ENCODE measurements around the gene EIF6. TPM values are rescaled to one million over a fixed set of nuclear protein-coding genes. Genes with fewer than 3 reads are reported as not detected.

EIF6 gene
- polyA plus RNA-seq, 3 donors = 94.3 to 222 (median 190) TPM

GRCh38 chr20:35238735-35239134 lies 45.8 kb downstream of the EIF6 start:
- no peak for DNase-seq
- Histone ChIP-seq H3K36me3 (replicated peaks in 1 of 2; ENCODE audit: control insufficient read depth in 1 of 2, insufficient read depth in 2 of 2, low read length in 2 of 2) (peaks cover 0 to 5% of the 10 kb centered on the region in 2 donors), H3K4me3 (replicated peaks in 1 of 3; ENCODE audit: low read depth in 2 of 3, low read length in 3 of 3) (no peak overlapping the region), H3K4me1 (ENCODE audit: control insufficient read depth in 1 of 2, insufficient read depth in 2 of 2, low read length in 2 of 2) (peaks cover 13 to 19% of the 10 kb centered on the region in 2 donors), H3K79me2 (ENCODE audit: insufficient read depth, low read length) (no peaks in the 10 kb centered on the region), H3K27ac (ENCODE audit: low read depth in 1 of 2, low read length in 2 of 2) (no peak overlapping the region), H3K4me2 (replicated peaks; ENCODE audit: extremely low read depth, low read length, poor library complexity, severe bottlenecking) (no peak overlapping the region), H3K9me3 (replicated peaks in 1 of 2; ENCODE audit: control insufficient read depth in 1 of 2, insufficient read depth in 1 of 2, low read length in 2 of 2) (no peaks in the 10 kb centered on the region), H3K27me3 (ENCODE audit: control insufficient read depth in 2 of 2, insufficient read depth in 2 of 2, low read length in 2 of 2) (no peaks in the 10 kb centered on the region), H4K20me1 (ENCODE audit: insufficient read depth, low read length) (no peaks in the 10 kb centered on the region), H2AFZ (ENCODE audit: insufficient read depth, low read depth, low read length, poor library complexity, severe bottlenecking) (no peak overlapping the region), H3K9ac (ENCODE audit: insufficient read depth, low read length, poor library complexity, severe bottlenecking) (no peak overlapping the region)
- Mint-ChIP-seq H3K36me3 (peaks cover 20 to 21% of the 10 kb centered on the region in 2 donors), H3K4me3 (no peak overlapping the region), H3K4me1 (peaks cover 25% of the 10 kb centered on the region), H3K27me3 (ENCODE audit: low read depth in 3 of 3) (peaks cover 0 to 4% (median 0%) of the 10 kb centered on the region in 3 donors), H3K9me3 (peaks cover 0 to 6% (median 3%) of the 10 kb centered on the region in 7 donors), H3K27ac (peak overlapping the region in 2 of 7 donors; percentile 2 to 27)
- no peak for TF ChIP-seq CTCF (IDR thresholded peaks at IDR 0.05)
- intact Hi-C loops (cut with micrococcal nuclease) = no loop called here
- WGBS (ENCODE audit: insufficient coverage) = 10% methylated on average over 2 of the region's 5 CpGs

- H3K27me3 Mint-ChIP-seq (ENCODE audit: low read depth in 3 of 3) = peaks cover 0 to 4% (median under 1%) of the 10 kb centered on the region in 3 donors
- H3K27ac Mint-ChIP-seq = peak overlapping the region in 4 of 7 donors; percentile 2 to 61 (median 30)
- no peak overlapping the region for H3K4me2 ChIP-seq (replicated peaks; ENCODE audit: extremely low read depth, low read length, poor library complexity, severe bottlenecking)
- no peaks in the 10 kb centered on the region for H3K27me3 ChIP-seq (ENCODE audit: control insufficient read depth in 2 of 2, insufficient read depth in 2 of 2, low read length in 2 of 2)
- H3K4me3 Mint-ChIP-seq = no peak overlapping the region
- peaks cover 25% of the 10 kb centered on the region for H3K4me1 Mint-ChIP-seq
- no peaks in the 10 kb centered on the region for H3K79me2 ChIP-seq (ENCODE audit: insufficient read depth, low read length)
- peaks cover 0 to 5% of the 10 kb centered on the region in 2 donors for H3K36me3 ChIP-seq (replicated peaks in 1 of 2; ENCODE audit: control insufficient read depth in 1 of 2, insufficient read depth in 2 of 2, low read length in 2 of 2)
- WGBS (ENCODE audit: insufficient coverage) = 0% methylated on average over 3 of the region's 4 CpGs
- H3K4me3 ChIP-seq (replicated peaks in 1 of 3; ENCODE audit: low read depth in 2 of 3, low read length in 3 of 3) = no peak overlapping the region
- TF ChIP-seq CTCF (IDR thresholded peaks at IDR 0.05) = no peak
- H3K9me3 ChIP-seq (replicated peaks in 1 of 2; ENCODE audit: control insufficient read depth in 1 of 2, insufficient read depth in 1 of 2, low read length in 2 of 2) = no peaks in the 10 kb centered on the region
- H3K27ac ChIP-seq (ENCODE audit: low read depth in 1 of 2, low read length in 2 of 2) = no peak overlapping the region
- peaks cover 20 to 21% of the 10 kb centered on the region in 2 donors for H3K36me3 Mint-ChIP-seq
- intact Hi-C loops (cut with micrococcal nuclease) = no loop called here
- peaks cover 13 to 19% of the 10 kb centered on the region in 2 donors for H3K4me1 ChIP-seq (ENCODE audit: control insufficient read depth in 1 of 2, insufficient read depth in 2 of 2, low read length in 2 of 2)
- no peak for DNase-seq
- H3K9ac ChIP-seq (ENCODE audit: insufficient read depth, low read length, poor library complexity, severe bottlenecking) = no peak overlapping the region
- H3K9me3 Mint-ChIP-seq = peaks cover 0 to 6% (median 3%) of the 10 kb centered on the region in 7 donors
- no peaks in the 10 kb centered on the region for H4K20me1 ChIP-seq (ENCODE audit: insufficient read depth, low read length)
- no peak overlapping the region for H2AFZ ChIP-seq (ENCODE audit: insufficient read depth, low read depth, low read length, poor library complexity, severe bottlenecking)
Observed at GRCh38 chr20:35238170-35238569, 46.4 kb downstream of the EIF6 start.
